SIG-M5 (cell line): ENCODE measurements around the gene TPD52L1.
"Not testable (repeated sequence)": the region's sequence is repeated elsewhere in the genome, so short reads cannot be mapped to it uniquely, and the experiment has no call there.

Experiments used
- DNase-seq: peaks from one replicate; lab custom pipeline; 2025; lab: John Stamatoyannopoulos, UW

TPD52L1 gene

DNA sequence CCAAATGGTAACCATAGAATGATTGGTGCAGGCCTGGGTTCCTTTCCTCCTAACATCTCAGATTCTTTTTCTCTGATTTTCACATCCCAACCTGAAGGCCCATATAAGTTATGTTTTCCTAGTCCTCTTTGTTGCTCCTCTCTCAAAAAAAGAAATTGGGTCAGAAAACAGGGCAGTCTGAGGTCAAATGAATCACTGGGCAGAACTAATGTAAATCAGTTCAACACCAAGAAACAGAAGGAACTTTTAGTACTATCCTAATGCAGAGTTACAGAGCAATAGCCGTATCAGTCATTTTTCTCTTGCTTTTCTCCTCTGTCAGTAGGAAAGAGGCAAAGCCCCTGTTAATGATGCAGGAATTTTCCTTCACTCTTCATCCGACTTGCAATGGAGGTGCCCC lies 11.0 kb upstream of the TPD52L1 start:
- DNase-seq, result no peak

DNA sequence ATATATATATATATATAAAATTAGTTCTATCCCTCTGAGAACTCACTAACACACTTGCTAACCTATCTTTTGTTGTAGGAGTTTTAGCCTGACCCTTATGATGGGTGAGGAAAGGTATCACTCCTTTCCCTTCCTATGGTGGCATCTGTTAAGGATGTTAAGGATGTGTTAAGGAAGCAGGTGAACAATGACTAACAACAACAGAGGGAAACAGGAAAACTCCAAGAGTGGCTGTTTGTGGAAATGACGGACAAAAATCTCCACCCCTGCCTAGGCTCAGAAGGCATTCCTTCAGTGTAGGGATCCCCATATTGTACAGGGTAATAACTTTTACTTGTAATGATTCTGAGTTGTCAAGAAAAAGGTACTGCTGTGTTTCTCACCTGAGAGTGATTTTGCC lies 8.8 kb upstream of the TPD52L1 start:
- no peak for DNase-seq

DNA sequence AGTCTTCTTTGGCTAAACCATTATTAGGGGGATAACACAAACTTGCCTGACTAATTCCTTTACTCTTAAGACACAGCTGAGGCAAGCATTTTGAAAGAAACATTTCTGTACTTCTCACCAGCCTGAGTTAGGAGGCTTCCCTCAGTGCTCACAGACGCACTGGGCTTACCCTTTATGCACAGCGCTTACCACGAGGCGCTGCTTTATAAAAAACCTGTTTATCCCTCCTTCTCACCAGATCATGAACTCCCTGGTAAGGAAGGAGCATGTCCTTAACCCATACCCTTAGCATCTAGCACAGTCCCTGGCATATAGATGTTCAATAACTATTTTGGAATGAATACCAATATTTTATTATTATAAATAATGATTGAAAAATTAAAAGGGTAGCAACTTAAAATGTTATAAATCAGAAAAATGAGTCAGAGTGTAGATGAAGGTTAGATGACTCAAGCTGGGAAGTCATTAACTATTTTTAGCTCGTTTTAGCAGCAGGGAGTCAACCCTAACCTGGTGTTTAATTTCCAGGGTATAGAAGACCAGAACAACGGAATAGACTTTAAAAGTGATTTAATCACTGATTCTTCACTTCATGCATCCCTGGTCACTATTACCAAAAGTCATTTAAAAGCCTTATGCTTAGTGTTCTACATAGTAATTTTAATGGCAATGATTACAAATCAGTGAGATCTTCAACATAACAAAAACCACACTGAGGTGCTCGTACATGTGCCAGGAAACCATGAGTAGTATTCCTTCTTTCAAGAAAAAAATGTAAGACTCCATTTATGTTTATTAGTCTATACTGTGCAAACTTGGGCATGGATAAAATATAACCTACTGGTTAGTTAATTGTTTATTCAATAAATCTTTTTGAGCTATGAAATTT lies 4.1 kb upstream of the TPD52L1 start:
- no peak for DNase-seq

DNA sequence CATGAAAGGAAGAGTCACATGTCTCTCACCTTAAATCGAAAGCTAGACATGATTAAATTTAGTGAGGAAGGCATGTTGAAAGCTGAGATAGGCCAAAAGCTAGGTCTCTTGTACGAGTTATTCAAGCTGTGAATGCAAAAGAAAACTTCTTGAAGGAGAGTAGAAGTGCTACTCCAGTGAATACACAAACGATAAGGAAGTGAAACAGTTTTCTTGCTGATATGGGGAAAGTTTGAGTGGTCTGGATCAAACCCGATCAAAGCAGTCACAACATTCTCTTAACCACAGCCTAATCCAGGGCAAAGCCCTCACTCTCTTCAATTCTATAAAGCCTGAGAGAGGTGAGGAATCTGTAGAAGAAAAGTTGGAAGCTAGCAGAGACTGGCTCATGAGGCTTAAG lies 1.9 kb upstream of the TPD52L1 start:
- DNase-seq, result no peak

DNA sequence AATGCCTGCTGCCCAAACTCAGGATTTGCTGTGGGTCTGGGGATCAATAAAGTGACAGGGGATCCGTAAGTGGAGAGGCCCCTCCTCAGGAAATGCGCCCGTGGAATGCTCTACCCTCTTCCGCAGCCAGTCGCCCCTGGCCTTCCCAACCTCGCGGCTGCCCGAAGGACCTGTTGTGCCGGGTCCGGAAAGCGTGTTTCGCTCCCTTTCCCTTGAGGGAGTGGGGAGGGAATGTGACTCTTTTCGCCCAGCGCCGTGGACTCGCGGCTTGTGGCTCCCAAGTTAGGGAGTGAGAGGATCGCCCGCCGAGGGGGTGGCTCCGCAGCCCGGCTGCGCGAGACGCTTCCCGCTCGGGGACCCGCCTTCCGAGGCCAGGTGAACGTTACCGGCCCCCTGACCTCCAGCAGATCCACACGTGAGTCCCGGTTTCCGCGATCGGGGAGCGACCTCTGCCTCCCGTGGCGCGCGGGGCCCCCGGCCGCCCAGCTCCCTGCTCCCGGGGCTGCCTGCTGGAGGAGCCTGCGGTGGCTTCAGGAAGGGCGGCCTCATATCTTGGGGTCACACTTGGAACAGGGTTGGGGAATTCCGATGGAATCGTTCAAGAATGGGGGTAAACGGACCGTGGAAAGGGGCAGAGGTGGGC lies 666 bp downstream of the TPD52L1 start:
- no peak for DNase-seq

DNA sequence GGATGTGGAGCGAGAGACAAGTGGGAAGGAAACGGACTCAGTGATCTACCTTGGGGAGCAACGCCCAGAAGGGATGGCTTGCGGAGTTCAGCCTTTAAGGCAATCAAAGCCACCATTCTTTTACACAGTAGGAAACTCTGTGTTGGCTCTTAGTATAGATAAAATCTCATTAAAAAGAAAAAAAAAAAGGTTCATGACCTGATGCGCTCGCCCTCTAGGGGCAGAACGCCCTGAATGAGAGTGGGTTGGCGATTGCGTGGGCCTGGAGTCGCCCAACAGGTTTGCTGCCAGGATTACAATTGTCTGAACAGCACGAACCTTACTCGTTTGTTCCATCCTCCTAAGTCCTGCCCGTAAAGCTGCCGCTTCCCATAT lies 1.2 kb downstream of the TPD52L1 start:
- DNase-seq, result no peak

DNA sequence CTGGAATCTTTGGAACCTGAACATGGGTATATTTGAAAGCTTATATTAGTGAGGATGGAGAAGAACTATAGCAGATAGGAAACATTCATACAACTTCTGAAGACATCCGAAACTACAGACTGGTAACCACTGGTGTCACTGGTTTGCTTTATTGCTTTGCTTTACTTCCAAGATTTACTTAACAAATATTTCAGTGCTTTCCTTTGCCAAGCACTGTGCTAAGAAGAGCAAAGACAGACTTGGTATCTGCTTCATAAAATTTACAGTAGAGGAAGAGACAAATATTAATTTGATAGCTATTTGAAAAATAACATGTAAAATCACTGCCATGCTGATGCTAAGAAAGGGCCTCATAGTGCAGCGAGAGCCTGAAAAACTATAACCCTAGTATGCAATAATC lies 1.8 kb downstream of the TPD52L1 start:
- no peak for DNase-seq

DNA sequence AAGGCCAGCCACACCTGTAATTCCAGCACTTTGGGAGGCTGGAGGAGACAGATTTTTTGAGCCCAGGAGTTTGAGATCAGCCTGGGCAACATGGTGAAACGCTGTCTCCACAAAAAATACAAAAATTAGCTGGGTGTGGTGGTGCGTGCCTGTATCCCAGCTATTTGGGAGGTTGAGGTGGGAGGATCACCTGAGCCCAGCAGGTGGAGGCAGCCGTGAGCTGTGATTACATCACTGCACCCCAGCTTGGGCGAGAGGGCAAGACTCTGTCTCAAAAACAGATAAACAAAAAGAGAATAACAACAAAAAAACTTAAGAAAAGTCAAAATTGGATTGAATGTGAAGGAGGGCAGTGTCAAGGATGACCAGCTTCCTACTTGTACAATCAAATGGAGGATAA lies 2.9 kb downstream of the TPD52L1 start:
- no peak for DNase-seq

DNA sequence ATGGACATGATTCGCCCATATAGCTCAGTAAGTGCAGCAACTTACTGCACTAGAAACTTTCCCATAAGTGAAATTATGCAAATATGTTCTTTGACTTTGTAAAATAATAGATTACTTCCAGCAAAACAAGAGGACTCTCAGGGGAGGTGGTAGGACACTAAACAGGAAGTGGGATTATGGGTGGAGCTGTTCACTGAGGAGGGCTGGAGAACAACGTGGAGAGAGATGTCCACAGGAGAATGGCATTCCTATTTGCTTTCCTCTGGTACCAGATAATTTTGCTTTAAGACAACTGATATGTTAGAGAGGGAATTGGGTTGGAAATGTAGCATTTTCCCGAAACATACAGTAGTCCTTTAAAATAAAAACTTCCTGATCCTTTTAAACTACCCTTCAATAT lies 3.7 kb downstream of the TPD52L1 start:
- no peak for DNase-seq

DNA sequence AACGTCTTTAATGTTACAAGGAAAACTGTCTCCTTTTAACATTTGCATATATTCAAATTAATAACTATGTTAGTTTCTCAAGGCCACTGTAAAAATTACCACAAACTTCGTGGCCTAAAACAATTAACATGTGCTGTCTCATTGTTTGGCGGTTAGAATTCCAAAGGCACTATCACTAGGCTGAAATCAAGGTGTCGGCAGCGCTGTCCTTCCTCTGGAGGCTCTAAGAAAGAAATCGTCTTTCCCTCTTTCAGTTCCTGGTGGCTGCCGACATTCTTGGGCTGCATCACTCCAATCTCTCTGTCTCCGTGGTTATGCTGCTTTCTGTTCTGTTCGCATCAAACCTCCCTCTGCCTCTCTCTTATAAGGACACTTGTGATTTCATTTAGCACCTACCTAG lies 4.2 kb downstream of the TPD52L1 start:
- no peak for DNase-seq

DNA sequence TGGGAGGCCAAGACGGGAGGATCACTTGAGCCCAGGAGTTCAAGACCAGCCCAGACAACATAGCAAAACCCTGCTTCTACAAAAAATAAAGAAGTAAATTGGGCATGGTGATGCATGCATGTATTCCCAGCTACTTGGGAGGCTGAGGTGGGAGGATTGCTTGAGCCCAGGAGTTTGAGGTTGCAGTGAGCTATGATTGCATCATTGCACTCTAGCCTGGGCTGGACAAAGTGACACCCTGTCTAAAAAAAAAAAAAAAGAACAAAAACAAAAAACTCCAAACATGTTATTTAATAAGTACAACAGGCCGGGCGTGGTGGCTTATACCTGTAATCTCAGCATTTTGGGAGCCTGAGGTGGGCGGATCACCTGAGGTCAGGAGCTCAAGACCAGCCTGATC lies 9.8 kb downstream of the TPD52L1 start:
- DNase-seq, result not testable (repeated sequence)

DNA sequence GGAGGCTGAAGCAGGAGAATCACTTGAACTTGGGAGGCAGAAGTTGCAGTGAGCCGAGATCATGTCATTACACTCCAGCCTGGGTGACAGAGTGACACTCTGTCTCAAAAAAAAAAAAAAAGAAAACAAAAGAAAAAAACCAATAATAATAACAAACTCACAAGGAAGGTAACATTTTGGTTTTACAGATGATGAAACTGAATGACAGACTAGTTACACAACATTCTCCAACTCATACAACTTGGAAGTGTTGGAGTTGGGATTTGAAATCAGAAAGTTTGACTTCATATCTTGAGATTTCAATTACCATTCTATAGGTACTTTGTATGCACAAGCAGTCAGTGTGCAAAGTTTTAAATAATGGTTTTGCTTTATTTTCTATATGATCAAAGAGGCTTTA lies 10.2 kb downstream of the TPD52L1 start:
- no peak for DNase-seq

DNA sequence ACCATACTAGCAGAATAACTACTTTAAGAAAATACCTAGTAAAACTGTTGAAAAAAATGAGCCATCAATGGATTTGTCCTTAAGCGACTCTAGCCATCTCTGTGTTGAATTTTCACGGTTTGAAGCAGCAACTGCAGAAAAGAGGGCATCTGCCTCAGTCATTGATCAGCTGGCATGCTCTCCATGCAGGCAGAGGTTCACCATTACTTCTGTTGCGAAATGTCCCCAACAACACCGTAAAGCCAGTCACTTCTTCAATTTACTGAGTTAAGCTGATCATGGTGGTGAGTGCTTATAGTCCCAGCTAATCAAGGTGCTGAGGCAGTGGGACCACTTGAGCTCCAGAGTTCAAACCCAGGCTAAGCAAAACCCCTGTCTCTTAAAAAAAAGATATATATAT lies 11.1 kb downstream of the TPD52L1 start:
- no peak for DNase-seq

DNA sequence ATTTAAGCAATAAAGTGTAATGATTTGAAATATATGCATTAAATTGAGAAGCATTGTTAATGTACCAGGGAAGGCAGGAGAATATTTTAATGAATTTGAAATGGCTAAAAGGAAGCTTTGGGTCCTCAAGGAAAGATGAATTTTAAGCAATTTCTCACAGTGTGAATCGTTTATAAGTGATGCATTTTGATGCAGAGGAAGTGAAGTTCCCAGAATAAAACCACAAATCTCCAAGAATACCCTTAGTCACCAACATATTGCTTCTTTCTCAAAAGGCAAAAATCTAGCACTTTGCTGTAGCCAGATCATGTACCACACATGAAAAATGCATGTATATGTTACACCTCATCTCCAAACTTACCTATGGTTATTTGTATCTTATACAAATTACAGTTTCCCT lies 11.7 kb downstream of the TPD52L1 start:
- DNase-seq, result no peak

DNA sequence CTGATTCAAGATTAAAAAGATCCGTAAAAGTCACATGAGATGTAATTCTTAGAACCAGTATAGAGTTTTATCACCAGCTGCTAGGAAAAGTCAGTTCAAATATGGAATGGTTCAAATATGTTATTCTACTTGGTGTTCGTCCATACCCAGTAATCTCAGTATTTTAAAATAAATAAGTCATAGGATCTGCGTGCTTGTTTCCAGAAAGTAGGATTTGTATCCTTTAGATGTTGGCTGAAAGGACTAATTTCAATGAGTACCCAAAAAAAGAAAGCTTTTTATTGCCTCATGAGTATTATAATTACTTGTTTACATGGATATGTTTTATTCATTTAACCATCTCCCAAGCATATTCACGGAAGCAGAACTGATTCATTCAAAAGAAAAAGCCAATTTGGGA lies 12.2 kb downstream of the TPD52L1 start:
- DNase-seq, result no peak

DNA sequence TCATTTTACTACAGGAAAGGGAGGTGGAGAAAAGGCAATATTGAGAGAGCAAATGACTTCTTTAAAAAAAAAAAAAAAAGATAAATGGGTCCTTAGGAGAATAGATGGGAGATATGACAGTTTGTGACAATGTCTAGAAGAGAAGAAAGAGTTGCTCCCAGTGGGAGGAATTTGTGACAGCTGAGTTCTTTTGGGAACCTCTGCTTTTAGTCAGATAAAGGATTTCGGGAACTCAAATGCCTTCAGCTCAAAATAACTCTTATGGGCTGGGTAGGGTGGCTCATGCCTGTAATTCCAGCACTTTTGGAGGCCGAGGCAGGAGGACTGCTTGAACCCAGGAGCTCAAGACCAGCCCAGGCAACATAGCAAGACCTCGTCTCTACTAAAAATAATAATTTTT lies 13.1 kb downstream of the TPD52L1 start:
- no peak for DNase-seq

DNA sequence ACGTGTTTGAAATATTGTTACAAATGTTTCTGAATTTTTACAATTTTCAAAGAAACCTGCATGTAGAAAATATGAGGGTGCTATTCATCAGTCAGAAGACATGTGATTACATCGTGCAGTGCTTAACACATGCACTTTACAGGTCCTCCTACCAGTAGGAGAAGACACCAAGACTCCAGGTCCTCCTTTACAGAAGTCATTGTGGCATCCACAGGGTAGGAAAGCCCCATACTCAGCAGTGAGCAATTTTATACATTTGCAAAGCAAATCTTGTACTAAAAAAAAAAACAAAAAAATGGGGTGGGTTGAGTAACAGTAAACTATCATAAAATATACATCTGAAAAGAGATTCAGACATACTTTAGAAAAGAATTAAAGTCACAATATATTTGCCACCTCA lies 14.0 kb downstream of the TPD52L1 start:
- DNase-seq, result no peak

DNA sequence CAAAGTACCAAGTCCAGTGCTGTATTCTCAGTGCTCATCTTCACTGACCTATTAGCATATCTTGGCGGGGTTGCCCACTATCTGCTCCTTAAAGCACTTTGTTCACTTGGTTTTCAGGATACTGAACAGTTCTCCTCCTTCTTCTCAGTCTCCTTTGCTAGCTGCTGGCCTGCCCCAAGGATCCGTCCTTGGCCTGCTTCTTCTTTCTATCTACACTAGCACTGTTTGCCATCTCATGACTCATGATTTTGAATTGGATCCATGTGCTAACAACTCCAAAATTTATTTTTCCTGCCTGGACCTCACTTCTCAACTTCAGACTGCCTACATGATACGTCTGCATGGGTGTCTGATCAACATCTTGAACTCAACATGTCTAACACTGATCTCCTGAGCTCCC lies 15.5 kb downstream of the TPD52L1 start:
- no peak for DNase-seq

DNA sequence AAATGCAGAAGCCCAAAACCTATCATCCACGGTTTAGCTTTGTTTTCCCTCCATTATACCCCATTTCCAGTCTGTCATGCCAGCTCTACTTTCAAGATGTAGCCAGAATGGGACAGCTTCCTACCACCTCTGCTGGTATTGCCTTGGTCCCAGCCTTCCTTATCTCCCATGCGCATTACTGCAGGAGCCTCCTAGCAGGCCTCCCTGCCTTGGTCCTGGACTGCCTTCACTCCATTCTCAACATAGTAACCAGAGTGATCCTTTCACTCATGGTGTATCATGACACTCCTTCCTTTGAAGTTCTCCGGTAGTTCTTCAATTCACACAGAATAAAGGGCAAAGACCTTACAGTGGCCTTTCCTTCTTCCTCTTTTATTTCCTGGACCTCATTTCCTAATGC lies 15.9 kb downstream of the TPD52L1 start:
- DNase-seq, result no peak

DNA sequence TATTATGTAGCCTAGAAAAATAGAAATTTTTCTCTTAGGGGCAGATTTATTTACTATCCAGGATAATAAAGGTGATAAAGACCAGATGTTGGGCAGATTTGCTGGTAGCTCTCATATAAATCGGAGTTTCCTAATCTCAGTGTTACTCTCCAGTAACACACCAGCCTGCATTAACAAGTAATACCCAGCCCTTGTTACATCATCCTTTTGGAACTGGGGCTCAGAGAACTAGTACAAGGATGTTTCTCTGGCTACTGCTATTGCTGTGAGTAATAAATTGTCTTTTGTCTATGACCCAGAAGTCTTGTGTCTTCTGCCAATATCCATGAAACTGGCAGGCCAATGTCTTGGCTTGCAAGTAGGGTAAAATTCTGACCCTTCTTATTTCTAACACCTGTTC lies 16.8 kb downstream of the TPD52L1 start:
- no peak for DNase-seq

DNA sequence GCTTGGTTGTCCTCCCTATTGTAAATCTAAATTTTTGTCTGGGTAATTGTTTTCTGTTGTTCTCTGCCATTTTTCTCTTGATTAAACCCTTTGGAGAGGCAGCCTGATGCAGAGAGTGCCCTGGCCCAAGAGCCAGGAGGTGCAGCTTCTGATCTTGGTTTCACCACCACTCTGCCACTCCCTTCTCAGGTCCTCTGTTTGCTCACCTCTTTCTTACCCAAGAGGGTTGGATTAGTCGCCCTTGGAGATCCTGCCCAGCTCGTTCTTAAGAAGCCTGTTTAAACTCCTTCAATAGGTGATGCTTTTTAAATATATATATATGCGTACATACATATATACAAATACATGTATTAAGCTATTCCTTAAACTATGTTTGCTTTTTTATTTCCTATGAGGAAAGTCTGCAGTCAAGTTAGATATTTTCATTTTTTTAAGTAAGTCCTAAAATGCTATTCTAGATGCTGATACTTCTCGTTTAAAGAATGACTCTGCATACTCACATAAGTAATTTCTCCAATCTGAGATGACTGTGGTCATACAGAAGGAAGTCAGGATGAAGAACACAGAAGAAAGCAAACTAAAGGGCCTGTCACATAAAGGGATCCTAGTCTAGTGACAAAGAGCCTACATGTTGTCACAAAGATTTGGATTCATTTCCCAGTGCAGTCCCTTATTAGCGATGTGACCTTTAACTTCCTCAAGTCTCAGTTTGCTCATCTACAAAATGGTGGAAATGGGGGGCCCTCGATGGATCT lies 19.9 kb downstream of the TPD52L1 start:
- no peak for DNase-seq

DNA sequence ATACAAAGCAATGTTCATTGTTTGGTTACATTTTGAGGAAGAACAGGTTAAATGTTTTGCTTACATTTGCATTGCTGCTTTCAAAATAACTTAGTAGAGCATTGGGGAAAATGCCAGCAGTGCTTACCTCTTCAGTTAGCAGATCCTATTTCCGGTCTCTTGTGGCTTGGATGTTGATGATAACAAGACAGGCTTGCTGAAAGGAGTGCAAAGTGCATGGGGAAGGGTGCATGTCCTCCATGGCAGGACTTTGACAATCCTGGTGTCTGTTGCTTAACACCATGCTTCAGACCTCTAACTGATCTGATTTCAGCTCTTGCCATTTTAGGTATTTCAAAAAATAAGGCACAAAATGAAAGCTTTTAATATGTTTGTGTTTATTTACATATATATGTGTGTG lies 21.1 kb downstream of the TPD52L1 start:
- no peak for DNase-seq

DNA sequence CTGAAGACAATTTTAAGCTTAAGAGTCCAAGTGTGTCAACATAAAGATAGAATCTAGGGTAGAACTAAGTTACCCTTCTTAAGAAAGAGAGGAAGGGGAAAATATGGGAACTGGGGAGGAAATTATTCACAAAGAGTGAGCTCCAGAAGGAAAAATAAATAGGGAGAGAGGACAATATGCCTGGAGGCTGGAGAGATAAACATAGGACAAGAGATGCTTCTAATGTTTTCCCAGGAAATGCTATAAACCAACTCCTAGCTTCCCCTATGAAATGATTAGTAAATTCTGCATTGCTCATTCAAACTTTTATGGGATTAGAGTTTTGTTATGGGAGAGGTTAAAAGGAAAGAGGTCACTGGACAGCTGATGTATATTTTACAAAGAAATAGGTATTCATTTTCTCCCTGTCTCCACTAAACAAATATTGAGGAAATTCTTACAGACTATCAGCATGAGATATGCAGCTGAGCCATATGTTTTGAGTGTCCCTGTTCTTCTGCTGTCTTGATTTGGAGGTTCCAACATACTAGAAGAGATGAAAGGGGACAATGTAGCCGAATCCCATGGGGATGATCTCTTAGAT lies 22.0 kb downstream of the TPD52L1 start:
- no peak for DNase-seq
